Raji (cell line): ENCODE results near the gene VIPAS39.

Experiments
- POLR2A ChIP-seq: IDR thresholded peaks from 2 replicates; pipeline ENCODE4 v1.6.1; 2011; ENCODE audit warnings: low read depth, low read length, control low read depth; ENCODE audit not compliant: insufficient read depth

The VIPAS39 gene

DNA sequence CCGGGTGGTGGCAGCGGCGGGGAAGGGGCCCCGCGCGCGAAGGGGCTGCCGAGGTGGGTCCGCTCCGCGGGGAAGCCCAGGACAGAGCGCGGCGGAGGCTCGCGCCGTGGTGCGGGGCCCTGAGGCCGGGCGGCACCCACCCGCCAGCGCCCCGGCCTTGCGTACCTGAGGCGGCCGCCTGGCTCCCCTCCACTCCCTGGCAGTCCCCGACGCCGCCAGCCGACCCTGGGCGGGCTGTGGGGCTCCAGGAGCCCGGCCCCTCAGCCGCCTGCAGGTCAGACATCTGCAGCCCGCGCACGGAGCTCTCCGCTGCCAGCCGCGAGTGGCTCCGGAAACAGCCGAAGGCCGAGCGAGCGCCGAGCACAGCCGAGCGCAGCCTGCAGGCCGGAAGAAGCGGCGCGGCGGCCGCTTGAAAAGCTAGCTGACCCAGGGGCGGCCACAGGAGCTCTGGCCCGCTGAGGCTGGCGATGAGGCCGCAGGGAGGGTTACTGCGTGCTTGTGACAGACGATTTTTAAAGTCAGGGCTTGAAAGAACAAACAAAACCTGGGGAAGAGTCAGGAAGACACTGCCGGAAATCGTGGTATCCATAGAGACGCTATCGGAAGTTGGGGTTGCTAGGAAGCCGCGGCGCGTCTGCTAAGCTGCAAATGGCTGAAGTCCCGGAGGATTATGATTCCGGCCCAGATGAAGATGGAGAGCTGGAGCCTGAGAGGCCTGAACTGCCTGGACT, 80.5 kb downstream of the VIPAS39 start, which contains the start of the genes SAMD15 and TMED8:
SAMD15 (plus strand) TSS at position 609 of the 731 bp plus-strand sequence; CDS start at position 649, 40 bp downstream.
TMED8 (minus strand) TSS at position 324 of the 731 bp plus-strand sequence; CDS start at position 283, 41 bp downstream.
- TF ChIP-seq POLR2A: peak; percentile 71
